HG03025 (cell line): ENCODE measurements around the gene THOP1.
A peak's percentile ranks its signal among the peaks of the same experiment; 100 is the strongest.

Experiments
- ATAC-seq: cut with Tn5 transposase; IDR thresholded peaks from one replicate; pipeline ENCODE4 v1.9.1; 2021; ENCODE audit warnings: mild to moderate bottlenecking, moderate library complexity; ENCODE audit not compliant: unreplicated experiment, low FRiP score

THOP1 gene

GRCh38 chr19:2785244-2785997 lies at the start of gene THOP1:
Gene THOP1, plus strand, starts transcription at chr19:2785503. Its CDS starts 160 bp downstream, at chr19:2785663.
- peak; percentile 45 for ATAC-seq

GRCh38 chr19:2736550-2737190 lies 48.6 kb upstream of the THOP1 start:
- no peak for ATAC-seq

GRCh38 chr19:2739602-2740313 lies 45.5 kb upstream of the THOP1 start, which contains the start of gene SLC39A3:
Gene SLC39A3, minus strand, starts transcription at chr19:2740017. Its CDS starts 2,760 bp downstream, at chr19:2737257.
- ATAC-seq, result peak; percentile 78

- ATAC-seq, result no peak
These were observed 45.0 kb upstream of the THOP1 start for GRCh38 chr19:2740314-2740656.

GRCh38 chr19:2743099-2743498 lies 42.2 kb upstream of the THOP1 start:
- ATAC-seq, result no peak

GRCh38 chr19:2744113-2744512 lies 41.2 kb upstream of the THOP1 start:
- ATAC-seq, result no peak

GRCh38 chr19:2747349-2747748 lies 38.0 kb upstream of the THOP1 start:
- ATAC-seq, result no peak

GRCh38 chr19:2750808-2751437 lies 34.4 kb upstream of the THOP1 start:
- ATAC-seq, result no peak

GRCh38 chr19:2751438-2751830 lies 33.9 kb upstream of the THOP1 start:
- ATAC-seq, result no peak

- no peak for ATAC-seq
These were observed 30.4 kb upstream of the THOP1 start for GRCh38 chr19:2754659-2755447.

GRCh38 chr19:2755448-2755705 lies 29.9 kb upstream of the THOP1 start:
- ATAC-seq, result no peak

GRCh38 chr19:2755811-2756210 lies 29.5 kb upstream of the THOP1 start:
- ATAC-seq, result no peak

GRCh38 chr19:2756477-2756876 lies 28.8 kb upstream of the THOP1 start:
- no peak for ATAC-seq

- no peak for ATAC-seq
These were observed 28.1 kb upstream of the THOP1 start for GRCh38 chr19:2756921-2757881.

- no peak for ATAC-seq
These were observed 26.5 kb upstream of the THOP1 start for GRCh38 chr19:2758601-2759313.

GRCh38 chr19:2759362-2759761 lies 25.9 kb upstream of the THOP1 start:
- ATAC-seq, result no peak

GRCh38 chr19:2759965-2760364 lies 25.3 kb upstream of the THOP1 start:
- ATAC-seq, result no peak

- ATAC-seq, result no peak
These were observed 24.0 kb upstream of the THOP1 start for GRCh38 chr19:2761309-2761677.
